GM21717 (cell line): ENCODE results near the gene SGK2.

ENCODE experiments used
- ATAC-seq: cut with Tn5 transposase; IDR thresholded peaks from one replicate; pipeline ENCODE4 v1.9.1; 2021; ENCODE audit warnings: mild to moderate bottlenecking, moderate library complexity; ENCODE audit not compliant: unreplicated experiment

SGK2 gene

GRCh38 chr20:43535370-43536004 lies 23.3 kb upstream of the SGK2 start:
- no peak for ATAC-seq

- ATAC-seq = no peak
These were observed 22.6 kb upstream of the SGK2 start for GRCh38 chr20:43536041-43536816.

- ATAC-seq = no peak
These were observed 21.9 kb upstream of the SGK2 start for GRCh38 chr20:43536817-43537440.

- no peak for ATAC-seq
These were observed 20.6 kb upstream of the SGK2 start for GRCh38 chr20:43537921-43538877.

GRCh38 chr20:43538878-43539700 lies 19.7 kb upstream of the SGK2 start:
- ATAC-seq = no peak

- no peak for ATAC-seq
These were observed 18.7 kb upstream of the SGK2 start for GRCh38 chr20:43539975-43540672.

- no peak for ATAC-seq
These were observed 18.2 kb upstream of the SGK2 start for GRCh38 chr20:43540673-43541060.

GRCh38 chr20:43541214-43541613 lies 17.6 kb upstream of the SGK2 start:
- no peak for ATAC-seq

- ATAC-seq = no peak
These were observed 16.7 kb upstream of the SGK2 start for GRCh38 chr20:43542161-43542560.

- no peak for ATAC-seq
These were observed 16.2 kb upstream of the SGK2 start for GRCh38 chr20:43542674-43543073.

- ATAC-seq = no peak
These were observed 15.7 kb upstream of the SGK2 start for GRCh38 chr20:43543138-43543537.

- no peak for ATAC-seq
These were observed 14.3 kb upstream of the SGK2 start for GRCh38 chr20:43544501-43544900.

- ATAC-seq = no peak
These were observed 12.8 kb upstream of the SGK2 start for GRCh38 chr20:43545837-43546578.

GRCh38 chr20:43548273-43548880 lies 10.4 kb upstream of the SGK2 start:
- no peak for ATAC-seq

- no peak for ATAC-seq
These were observed 9.3 kb upstream of the SGK2 start for GRCh38 chr20:43549416-43550065.

- no peak for ATAC-seq
These were observed 8.4 kb upstream of the SGK2 start for GRCh38 chr20:43550456-43550855.

- ATAC-seq = no peak
These were observed 4.5 kb upstream of the SGK2 start for GRCh38 chr20:43554369-43554768.
